ENCODE results near the gene IFITM2. TPM values are rescaled to one million over a fixed set of nuclear protein-coding genes. Genes with fewer than 3 reads are reported as not detected.
"Not testable (repeated sequence)": the region's sequence is repeated elsewhere in the genome, so short reads cannot be mapped to it uniquely, and the experiment has no call there.

The IFITM2 gene
- 161 and 344 TPM in 2 replicates for total RNA-seq

- DNase-seq (ENCODE audit: extremely low read depth, low read depth, low spot score): not testable (repeated sequence)
Measured at GRCh38 chr11:307766-308708, at the start of gene IFITM2. Gene IFITM2 (plus strand): TSS chr11:307816. CDS start chr11:308193, 377 bp downstream.

- no peak for DNase-seq (ENCODE audit: extremely low read depth, low read depth, low spot score)
Measured at GRCh38 chr11:259413-259812, 48.2 kb upstream of the IFITM2 start.

GRCh38 chr11:261624-262023, 46.0 kb upstream of the IFITM2 start:
- no peak for DNase-seq (ENCODE audit: extremely low read depth, low read depth, low spot score)

GRCh38 chr11:266676-267439, 40.8 kb upstream of the IFITM2 start:
- no peak for DNase-seq (ENCODE audit: extremely low read depth, low read depth, low spot score)

- DNase-seq (ENCODE audit: extremely low read depth, low read depth, low spot score): no peak
Measured at GRCh38 chr11:267491-267994, 40.1 kb upstream of the IFITM2 start.

- DNase-seq (ENCODE audit: extremely low read depth, low read depth, low spot score): not testable (repeated sequence)
Measured at GRCh38 chr11:268716-269145, 38.9 kb upstream of the IFITM2 start.

- DNase-seq (ENCODE audit: extremely low read depth, low read depth, low spot score): no peak
Measured at GRCh38 chr11:269146-269890, 38.3 kb upstream of the IFITM2 start.

- no peak for DNase-seq (ENCODE audit: extremely low read depth, low read depth, low spot score)
Measured at GRCh38 chr11:270451-271318, 36.9 kb upstream of the IFITM2 start.

GRCh38 chr11:271319-271715, 36.3 kb upstream of the IFITM2 start:
- DNase-seq (ENCODE audit: extremely low read depth, low read depth, low spot score): no peak

GRCh38 chr11:272195-272930, 35.3 kb upstream of the IFITM2 start:
- no peak for DNase-seq (ENCODE audit: extremely low read depth, low read depth, low spot score)

GRCh38 chr11:272931-273198, 34.8 kb upstream of the IFITM2 start:
- DNase-seq (ENCODE audit: extremely low read depth, low read depth, low spot score): no peak

- no peak for DNase-seq (ENCODE audit: extremely low read depth, low read depth, low spot score)
Measured at GRCh38 chr11:276219-276618, 31.4 kb upstream of the IFITM2 start.

- DNase-seq (ENCODE audit: extremely low read depth, low read depth, low spot score): no peak
Measured at GRCh38 chr11:278001-278951, 29.3 kb upstream of the IFITM2 start, which contains the start of gene NLRP6. Gene NLRP6 (plus strand): TSS chr11:278407. CDS start chr11:278570, 163 bp downstream.

GRCh38 chr11:279040-279965, 28.3 kb upstream of the IFITM2 start:
- no peak for DNase-seq (ENCODE audit: extremely low read depth, low read depth, low spot score)

GRCh38 chr11:279966-280705, 27.5 kb upstream of the IFITM2 start:
- DNase-seq (ENCODE audit: extremely low read depth, low read depth, low spot score): no peak

- no peak for DNase-seq (ENCODE audit: extremely low read depth, low read depth, low spot score)
Measured at GRCh38 chr11:280706-281485, 26.7 kb upstream of the IFITM2 start.

Data from glomerular endothelial cell (primary cell).